Gastrocnemius medialis (tissue), 4 donors: Measurements from ENCODE around the gene HOXC6. TPM values are rescaled to one million over a fixed set of nuclear protein-coding genes. Genes with fewer than 3 reads are reported as not detected.
A peak's percentile ranks its signal among the peaks of the same experiment; 100 is the strongest.

Experiments
- ATAC-seq, 2 donors: fragments of 150-250 bp; one replicate each; pipeline ENCODE4 v1.9.1; 2016
- DNase-seq, 2 donors: peaks; one replicate each; pipeline ENCODE4 v3.0.0-alpha.2; 2019
- H3K27ac ChIP-seq, 4 donors: fragments of 200-600 bp; sonication (generic); 1 replicate in 1 of 4; 2 replicates in 3 of 4; pipeline ENCODE4 v1.5.1; 2016 to 2018; ENCODE audit warnings: mild to moderate bottlenecking in 2 of 4, moderate library complexity in 1 of 4
- H3K27me3 ChIP-seq, 3 donors: fragments of 200-600 bp; sonication (generic) in 2 of 3; 1 replicate in 1 of 3; 2 replicates in 2 of 3; pipeline versions ENCODE4 v1.5.1 to v1.6.0; 2016 to 2019; ENCODE audit warnings: mild to moderate bottlenecking in 1 of 3, moderate library complexity in 1 of 3
- H3K36me3 ChIP-seq, 2 donors: fragments of 200-600 bp; sonication (generic) in 1 of 2; one replicate each; pipeline ENCODE4 v1.5.1; 2017 to 2018
- H3K4me1 ChIP-seq, 2 donors: fragments of 200-600 bp; sonication (generic) in 1 of 2; one replicate each; pipeline ENCODE4 v1.5.1; 2016 to 2017; ENCODE audit warnings: mild to moderate bottlenecking in 2 of 2
- H3K4me3 ChIP-seq, 4 donors: fragments of 200-600 bp; sonication (generic) in 3 of 4; 1 replicate in 1 of 4; 2 replicates in 3 of 4; pipeline ENCODE4 v1.5.1; 2016 to 2019; ENCODE audit warnings: mild to moderate bottlenecking in 2 of 4
- H3K9me3 ChIP-seq, 3 donors: fragments of 200-600 bp; sonication (generic) in 2 of 3; 1 replicate in 1 of 3; 2 replicates in 2 of 3; pipeline ENCODE4 v1.5.1; 2016 to 2019
- POLR2A ChIP-seq, 2 donors: fragments of 450-650 bp; IDR thresholded peaks; one replicate each; pipeline ENCODE4 v1.6.1; 2017; ENCODE audit warnings: antibody characterized with exemption in 2 of 2, mild to moderate bottlenecking in 2 of 2, moderate library complexity in 2 of 2
- in situ Hi-C, 4 donors: fragments of 200-750 bp; cut with MboI; loops; one replicate each; pipeline versions ENCODE4 v1.15.0 to v1.8.0; 2017; ENCODE audit warnings: low sequenced_read_pairs in 4 of 4
- intact Hi-C: fragments of 100-400 bp; cut with DNase I; formaldehyde crosslinking; loops from one replicate; pipeline ENCODE4 v1.15.1; 2023; ENCODE audit warnings: low total_unique reads
- total RNA-seq, 4 donors: library from RNA; depleted of rRNA; stranded (reverse); fragments of >200 nt; gene quantifications; one replicate each; pipeline versions ENCODE4 v1.1.0 to v1.2.3, GENCODE V29; 2016
- TF ChIP-seq, protein P1 (sequence below), 5 experiments: fragments of 450-650 bp in 3 of 5; fragments of 200-600 bp in 2 of 5; sonication (generic) in 2 of 5; IDR thresholded peaks in 4 of 5; conservative IDR thresholded peaks in 1 of 5; 1 replicate in 4 of 5; 2 replicates in 1 of 5; pipeline ENCODE4 v1.5.1; 2016 to 2019; ENCODE audit warnings: antibody characterized with exemption in 5 of 5, mild to moderate bottlenecking in 3 of 5, moderate library complexity in 3 of 5

HOXC6 gene
- total RNA-seq, 4 donors from 2014 or later = 1.0 to 4.7 (median 3.8) TPM

DNA sequence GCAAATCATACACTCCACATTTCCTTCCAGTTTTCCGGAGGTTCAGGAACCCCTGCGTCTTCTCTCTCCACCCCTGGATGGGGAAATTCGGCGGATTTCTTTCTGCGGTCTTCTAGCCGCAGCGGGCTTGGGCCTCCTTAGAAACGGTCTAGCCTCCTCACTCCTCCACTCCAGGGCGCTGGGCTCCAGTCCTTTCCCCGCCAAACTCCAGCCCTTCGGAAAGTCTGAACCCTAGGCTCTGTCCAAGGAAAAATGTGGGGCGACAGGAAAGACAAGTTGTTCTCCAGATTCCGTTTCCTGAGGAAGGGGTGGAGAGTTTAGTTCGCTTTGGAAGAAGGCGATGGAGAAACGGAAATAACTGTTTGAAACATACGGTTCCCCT lies 44.7 kb upstream of the HOXC6 start:
- Histone ChIP-seq H3K27ac (peak overlapping the region; percentile 94 to 100 (median 98)), H3K9me3 (no peaks in the 10 kb centered on the region), H3K4me3 (peak overlapping the region; percentile 59 to 85 (median 82)), H3K4me1 (peaks cover 19 to 28% of the 10 kb centered on the region in 2 donors), H3K36me3 (no peaks in the 10 kb centered on the region), H3K27me3 (peaks cover 4 to 51% (median 13%) of the 10 kb centered on the region in 3 donors)
- intact Hi-C loops (no loop called here), in situ Hi-C loops (loop anchor here (10.0 to 25.0 kb wide), 4 partner anchors 221 to 1729 kb away; partner anchors contain the start of genes GPR84 (in 2 of the 4), BLOC1S1 (in 1 of the 4), ITGA7 (in 1 of the 4) and RDH5 (in 1 of the 4))
- TF ChIP-seq, protein P1, sequence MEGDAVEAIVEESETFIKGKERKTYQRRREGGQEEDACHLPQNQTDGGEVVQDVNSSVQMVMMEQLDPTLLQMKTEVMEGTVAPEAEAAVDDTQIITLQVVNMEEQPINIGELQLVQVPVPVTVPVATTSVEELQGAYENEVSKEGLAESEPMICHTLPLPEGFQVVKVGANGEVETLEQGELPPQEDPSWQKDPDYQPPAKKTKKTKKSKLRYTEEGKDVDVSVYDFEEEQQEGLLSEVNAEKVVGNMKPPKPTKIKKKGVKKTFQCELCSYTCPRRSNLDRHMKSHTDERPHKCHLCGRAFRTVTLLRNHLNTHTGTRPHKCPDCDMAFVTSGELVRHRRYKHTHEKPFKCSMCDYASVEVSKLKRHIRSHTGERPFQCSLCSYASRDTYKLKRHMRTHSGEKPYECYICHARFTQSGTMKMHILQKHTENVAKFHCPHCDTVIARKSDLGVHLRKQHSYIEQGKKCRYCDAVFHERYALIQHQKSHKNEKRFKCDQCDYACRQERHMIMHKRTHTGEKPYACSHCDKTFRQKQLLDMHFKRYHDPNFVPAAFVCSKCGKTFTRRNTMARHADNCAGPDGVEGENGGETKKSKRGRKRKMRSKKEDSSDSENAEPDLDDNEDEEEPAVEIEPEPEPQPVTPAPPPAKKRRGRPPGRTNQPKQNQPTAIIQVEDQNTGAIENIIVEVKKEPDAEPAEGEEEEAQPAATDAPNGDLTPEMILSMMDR (IDR thresholded peaks at IDR 0.05 in 4 of 5, conservative IDR thresholded peaks at IDR 0.05 in 1 of 5) = no peak
- TF ChIP-seq POLR2A (IDR thresholded peaks at IDR 0.05) = no peak
- no peak for DNase-seq
- no peak for ATAC-seq

DNA sequence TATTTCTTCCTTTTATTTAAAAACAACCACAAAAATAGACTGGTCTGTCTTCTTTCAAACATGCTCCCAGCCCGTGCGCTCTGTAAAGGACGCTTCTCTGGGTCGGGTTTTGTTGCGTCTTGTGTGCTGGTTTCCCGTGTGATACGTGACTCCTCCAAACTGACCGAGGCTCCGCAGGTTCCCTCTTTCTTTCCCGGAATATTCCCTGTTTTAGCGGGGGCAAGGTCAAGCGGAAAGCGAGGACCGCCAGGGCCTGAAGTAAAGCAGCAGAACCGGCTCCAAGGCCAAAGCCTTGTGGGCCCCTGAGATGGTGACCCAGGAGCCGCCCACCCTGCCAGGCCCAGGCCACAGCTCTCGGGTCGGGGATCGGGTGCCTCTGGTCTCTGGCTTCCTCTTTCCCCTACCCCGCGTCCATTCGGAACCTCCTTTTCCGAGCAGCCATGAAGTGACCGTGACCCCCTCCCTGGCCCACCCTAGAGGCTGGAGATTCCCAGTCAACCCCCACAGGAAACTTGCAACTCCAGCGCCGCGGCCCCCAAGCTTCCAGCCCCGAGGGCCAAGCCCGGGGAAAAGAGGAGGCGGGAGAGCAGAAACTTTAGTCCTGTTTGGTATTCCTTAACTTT lies 44.2 kb upstream of the HOXC6 start:
- H3K27me3 ChIP-seq = peaks cover 0 to 46% (median 8%) of the 10 kb centered on the region in 3 donors
- H3K36me3 ChIP-seq = no peaks in the 10 kb centered on the region
- peaks cover 24 to 31% of the 10 kb centered on the region in 2 donors for H3K4me1 ChIP-seq
- peak overlapping the region; percentile 94 to 100 (median 98) for H3K27ac ChIP-seq
- H3K9me3 ChIP-seq = no peaks in the 10 kb centered on the region
- ATAC-seq = no peak
- in situ Hi-C loops (loop anchor here (10.0 to 25.0 kb wide), 4 partner anchors 221 to 1728 kb away; partner anchors contain the start of genes GPR84 (in 2 of the 4), BLOC1S1 (in 1 of the 4), ITGA7 (in 1 of the 4) and RDH5 (in 1 of the 4)), intact Hi-C loops (loop anchor here (1.0 to 2.0 kb wide), 2 partner anchors 217 to 375 kb away; no protein-coding TSS in a partner anchor)
- H3K4me3 ChIP-seq = peak overlapping the region; percentile 59 to 85 (median 82)
- no peak for DNase-seq
- TF ChIP-seq, protein P1 (IDR thresholded peaks at IDR 0.05 in 4 of 5, conservative IDR thresholded peaks at IDR 0.05 in 1 of 5) = peak in 1 of 5 experiments; percentile 13
- no peak for TF ChIP-seq POLR2A (IDR thresholded peaks at IDR 0.05)

DNA sequence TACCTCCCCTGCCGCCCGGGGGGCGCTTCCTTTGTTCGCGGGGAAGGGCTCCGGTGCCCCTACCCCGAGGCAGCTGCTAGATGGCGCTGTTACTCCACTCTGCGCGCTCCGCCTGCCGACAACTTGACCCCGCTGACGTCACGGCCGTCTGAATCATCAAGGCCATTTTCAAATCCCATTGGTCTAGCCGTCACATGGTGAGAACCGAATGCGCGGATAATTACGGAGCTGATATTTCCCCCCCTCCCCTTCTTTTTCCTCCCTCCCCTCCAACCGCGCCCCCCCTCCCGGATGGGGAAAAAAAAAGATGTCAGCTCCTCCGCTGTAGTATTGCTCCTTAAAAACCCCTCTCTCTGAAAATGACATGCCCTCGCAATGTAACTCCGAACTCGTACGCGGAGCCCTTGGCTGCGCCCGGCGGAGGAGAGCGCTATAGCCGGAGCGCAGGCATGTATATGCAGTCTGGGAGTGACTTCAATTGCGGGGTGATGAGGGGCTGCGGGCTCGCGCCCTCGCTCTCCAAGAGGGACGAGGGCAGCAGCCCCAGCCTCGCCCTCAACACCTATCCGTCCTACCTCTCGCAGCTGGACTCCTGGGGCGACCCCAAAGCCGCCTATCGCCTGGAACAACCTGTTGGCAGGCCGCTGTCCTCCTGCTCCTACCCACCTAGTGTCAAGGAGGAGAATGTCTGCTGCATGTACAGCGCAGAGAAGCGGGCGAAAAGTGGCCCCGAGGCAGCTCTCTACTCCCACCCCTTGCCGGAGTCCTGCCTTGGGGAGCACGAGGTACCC lies 43.1 kb upstream of the HOXC6 start, which contains the start of gene HOXC10:
Gene HOXC10 (plus strand): TSS at position 246 of the 791 bp plus-strand sequence. CDS start 114 bp downstream, at position 360.
- H3K9me3 ChIP-seq = no peaks in the 10 kb centered on the region
- peak within 1 kb of the TSS; percentile 68 to 85 (median 82) for H3K4me3 ChIP-seq
- peak within 1 kb of the TSS; percentile 94 to 100 (median 98) for H3K27ac ChIP-seq
- TF ChIP-seq, protein P1 (IDR thresholded peaks at IDR 0.05 in 4 of 5, conservative IDR thresholded peaks at IDR 0.05 in 1 of 5) = peak; percentile 64 to 92 (median 82)
- peak; percentile 45 to 49 for TF ChIP-seq POLR2A (IDR thresholded peaks at IDR 0.05)
- peaks cover 0 to 38% (median 0%) of the 10 kb centered on the region in 3 donors for H3K27me3 ChIP-seq
- intact Hi-C loops = loop anchor here (1.0 to 5.0 kb wide), 3 partner anchors 216 to 374 kb away; partner anchors contain the start of genes CBX5 and HNRNPA1
- ATAC-seq (peak; percentile 81 to 85), DNase-seq (peak; percentile 97)
- H3K36me3 ChIP-seq = no peaks in the 10 kb centered on the region
- H3K4me1 ChIP-seq = peaks cover 32 to 41% of the 10 kb centered on the region in 2 donors
- in situ Hi-C loops = loop anchor here (10.0 to 25.0 kb wide), 4 partner anchors 220 to 1727 kb away; partner anchors contain the start of genes GPR84 (in 2 of the 4), BLOC1S1 (in 1 of the 4), ITGA7 (in 1 of the 4) and RDH5 (in 1 of the 4)

DNA sequence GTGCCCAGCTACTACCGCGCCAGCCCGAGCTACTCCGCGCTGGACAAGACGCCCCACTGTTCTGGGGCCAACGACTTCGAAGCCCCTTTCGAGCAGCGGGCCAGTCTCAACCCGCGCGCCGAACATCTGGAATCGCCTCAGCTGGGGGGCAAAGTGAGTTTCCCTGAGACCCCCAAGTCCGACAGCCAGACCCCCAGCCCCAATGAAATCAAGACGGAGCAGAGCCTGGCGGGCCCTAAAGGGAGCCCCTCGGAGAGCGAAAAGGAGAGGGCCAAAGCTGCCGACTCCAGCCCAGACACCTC lies 42.6 kb upstream of the HOXC6 start:
- no peaks in the 10 kb centered on the region for H3K9me3 ChIP-seq
- TF ChIP-seq, protein P1 (IDR thresholded peaks at IDR 0.05 in 4 of 5, conservative IDR thresholded peaks at IDR 0.05 in 1 of 5) = no peak
- TF ChIP-seq POLR2A (IDR thresholded peaks at IDR 0.05) = no peak
- intact Hi-C loops (loop anchor here (2.0 to 5.0 kb wide), 2 partner anchors 297 to 373 kb away; partner anchors contain the start of genes CBX5 and HNRNPA1), in situ Hi-C loops (loop anchor here (10.0 to 25.0 kb wide), 4 partner anchors 219 to 1727 kb away; partner anchors contain the start of genes GPR84 (in 2 of the 4), BLOC1S1 (in 1 of the 4), ITGA7 (in 1 of the 4) and RDH5 (in 1 of the 4))
- H3K27me3 ChIP-seq = peaks cover 0 to 33% (median 0%) of the 10 kb centered on the region in 3 donors
- peak in 1 of 2 donors; percentile 25 for DNase-seq
- H3K4me3 ChIP-seq = peak overlapping the region; percentile 68 to 85 (median 82)
- peak overlapping the region; percentile 94 to 100 (median 98) for H3K27ac ChIP-seq
- ATAC-seq = no peak
- no peaks in the 10 kb centered on the region for H3K36me3 ChIP-seq
- H3K4me1 ChIP-seq = peaks cover 37 to 46% of the 10 kb centered on the region in 2 donors
